Esophagus squamous epithelium (tissue), 4 donors: ENCODE data around the gene LTBR.

ENCODE experiments used
- POLR2A ChIP-seq, 4 donors: fragments of 450-650 bp; IDR thresholded peaks; one replicate each; pipeline ENCODE4 v1.6.1; 2017; ENCODE audit warnings: antibody characterized with exemption in 4 of 4, mild to moderate bottlenecking in 4 of 4, moderate library complexity in 3 of 4
- TF ChIP-seq, protein P1 (sequence below), 6 experiments: fragments of 450-650 bp in 4 of 6; fragments of 200-600 bp in 2 of 6; sonication (generic) in 2 of 6; IDR thresholded peaks; one replicate each; pipeline ENCODE4 v1.5.1; 2016 to 2019; ENCODE audit warnings: antibody characterized with exemption in 6 of 6, mild to moderate bottlenecking in 4 of 6, moderate library complexity in 4 of 6

DNA sequence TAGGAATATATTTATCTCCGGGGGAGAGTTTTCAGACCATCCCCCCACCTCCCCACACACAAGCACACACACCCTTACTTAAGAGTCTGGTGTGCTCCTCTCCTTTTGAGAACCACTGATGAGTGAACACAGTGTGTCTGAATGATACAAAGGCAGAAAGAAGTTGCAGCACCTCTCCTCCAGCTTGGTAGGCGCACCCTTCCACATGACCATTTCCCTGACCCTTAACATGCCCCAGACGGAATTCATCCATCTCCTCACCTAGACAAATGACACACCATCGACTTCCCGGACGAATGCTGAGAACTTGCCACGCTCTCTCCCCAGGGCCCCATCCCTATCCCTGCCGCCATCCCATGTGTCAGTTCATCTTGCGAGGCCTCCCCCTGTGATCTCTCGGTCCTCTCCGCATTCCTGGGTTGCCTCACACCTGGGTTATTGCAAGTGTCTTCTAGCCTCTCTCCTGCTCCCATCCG, 46.0 kb upstream of the LTBR start:
- TF ChIP-seq, protein P1, sequence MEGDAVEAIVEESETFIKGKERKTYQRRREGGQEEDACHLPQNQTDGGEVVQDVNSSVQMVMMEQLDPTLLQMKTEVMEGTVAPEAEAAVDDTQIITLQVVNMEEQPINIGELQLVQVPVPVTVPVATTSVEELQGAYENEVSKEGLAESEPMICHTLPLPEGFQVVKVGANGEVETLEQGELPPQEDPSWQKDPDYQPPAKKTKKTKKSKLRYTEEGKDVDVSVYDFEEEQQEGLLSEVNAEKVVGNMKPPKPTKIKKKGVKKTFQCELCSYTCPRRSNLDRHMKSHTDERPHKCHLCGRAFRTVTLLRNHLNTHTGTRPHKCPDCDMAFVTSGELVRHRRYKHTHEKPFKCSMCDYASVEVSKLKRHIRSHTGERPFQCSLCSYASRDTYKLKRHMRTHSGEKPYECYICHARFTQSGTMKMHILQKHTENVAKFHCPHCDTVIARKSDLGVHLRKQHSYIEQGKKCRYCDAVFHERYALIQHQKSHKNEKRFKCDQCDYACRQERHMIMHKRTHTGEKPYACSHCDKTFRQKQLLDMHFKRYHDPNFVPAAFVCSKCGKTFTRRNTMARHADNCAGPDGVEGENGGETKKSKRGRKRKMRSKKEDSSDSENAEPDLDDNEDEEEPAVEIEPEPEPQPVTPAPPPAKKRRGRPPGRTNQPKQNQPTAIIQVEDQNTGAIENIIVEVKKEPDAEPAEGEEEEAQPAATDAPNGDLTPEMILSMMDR (IDR thresholded peaks at IDR 0.05) = no peak
- no peak for TF ChIP-seq POLR2A (IDR thresholded peaks at IDR 0.05)
